Lower leg skin (tissue), 4 donors: ENCODE results near the gene SLC27A4. TPM values are rescaled to one million over a fixed set of nuclear protein-coding genes. Genes with fewer than 3 reads are reported as not detected.

Source experiments
- DNase-seq, 2 donors: peaks; one replicate each; pipeline ENCODE4 v3.0.0-alpha.2; 2019; ENCODE audit warnings: low spot score in 2 of 2
- H3K4me3 ChIP-seq: fragments of 200-600 bp; sonication (generic); 2 replicates; pipeline ENCODE4 v1.5.1; 2017; ENCODE audit warnings: mild to moderate bottlenecking, low read depth; ENCODE audit not compliant: poor library complexity, severe bottlenecking
- POLR2A ChIP-seq, 2 donors: fragments of 450-650 bp; IDR thresholded peaks; one replicate each; pipeline ENCODE4 v1.6.1; 2016 to 2017; ENCODE audit warnings: antibody characterized with exemption in 2 of 2, mild to moderate bottlenecking in 1 of 2, moderate library complexity in 1 of 2
- WGBS, 2 donors: methylation state at CpG; one replicate each; pipeline ENCODE4 v1.1.5; 2018; 5-methylcytosine and 5-hydroxymethylcytosine counted together
- intact Hi-C: fragments of 100-400 bp; cut with DNase I; formaldehyde crosslinking; loops from one replicate; pipeline ENCODE4 v1.15.0; 2023; ENCODE audit warnings: low total_unique reads
- total RNA-seq, 4 donors: library from RNA; depleted of rRNA; stranded (reverse); fragments of >200 nt; gene quantifications; one replicate each; pipeline ENCODE4 v1.1.0, GENCODE V29; 2016
- TF ChIP-seq, protein P1 (sequence below), 3 donors: fragments of 450-650 bp; IDR thresholded peaks; one replicate each; pipeline ENCODE4 v1.5.1; 2016; ENCODE audit warnings: antibody characterized with exemption in 3 of 3, mild to moderate bottlenecking in 3 of 3, moderate library complexity in 2 of 3

Gene SLC27A4
- total RNA-seq, 4 donors from 2014 or later = 64.7 to 105 (median 73.3) TPM

DNA sequence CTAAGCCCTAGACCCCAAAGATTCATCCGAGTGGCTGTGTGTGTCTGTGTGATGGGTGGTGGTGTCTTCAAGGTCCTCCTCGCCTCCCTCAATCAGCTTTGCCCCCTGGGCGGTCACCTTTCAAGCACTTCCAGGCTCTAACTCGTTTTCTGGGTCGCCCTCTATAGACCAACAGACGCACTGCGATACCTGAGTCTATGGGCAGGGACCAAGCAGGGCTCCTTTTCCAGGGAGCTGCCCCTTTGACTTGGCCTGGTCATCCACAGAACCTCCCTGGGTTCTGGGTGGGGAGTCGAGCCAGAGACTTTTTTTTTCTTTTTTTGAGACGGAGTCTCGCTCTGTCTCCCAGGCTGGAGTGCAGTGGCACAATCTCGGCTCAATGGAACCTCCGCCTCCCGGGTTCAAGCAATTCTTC, 1.1 kb downstream of the SLC27A4 start:
- TF ChIP-seq, protein P1, sequence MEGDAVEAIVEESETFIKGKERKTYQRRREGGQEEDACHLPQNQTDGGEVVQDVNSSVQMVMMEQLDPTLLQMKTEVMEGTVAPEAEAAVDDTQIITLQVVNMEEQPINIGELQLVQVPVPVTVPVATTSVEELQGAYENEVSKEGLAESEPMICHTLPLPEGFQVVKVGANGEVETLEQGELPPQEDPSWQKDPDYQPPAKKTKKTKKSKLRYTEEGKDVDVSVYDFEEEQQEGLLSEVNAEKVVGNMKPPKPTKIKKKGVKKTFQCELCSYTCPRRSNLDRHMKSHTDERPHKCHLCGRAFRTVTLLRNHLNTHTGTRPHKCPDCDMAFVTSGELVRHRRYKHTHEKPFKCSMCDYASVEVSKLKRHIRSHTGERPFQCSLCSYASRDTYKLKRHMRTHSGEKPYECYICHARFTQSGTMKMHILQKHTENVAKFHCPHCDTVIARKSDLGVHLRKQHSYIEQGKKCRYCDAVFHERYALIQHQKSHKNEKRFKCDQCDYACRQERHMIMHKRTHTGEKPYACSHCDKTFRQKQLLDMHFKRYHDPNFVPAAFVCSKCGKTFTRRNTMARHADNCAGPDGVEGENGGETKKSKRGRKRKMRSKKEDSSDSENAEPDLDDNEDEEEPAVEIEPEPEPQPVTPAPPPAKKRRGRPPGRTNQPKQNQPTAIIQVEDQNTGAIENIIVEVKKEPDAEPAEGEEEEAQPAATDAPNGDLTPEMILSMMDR (IDR thresholded peaks at IDR 0.05) = no peak
- no peak for TF ChIP-seq POLR2A (IDR thresholded peaks at IDR 0.05)
- 30% methylated on average over 13 of the region's 13 CpGs for WGBS, 2 donors
- peak overlapping the region; percentile 58 for H3K4me3 ChIP-seq
- intact Hi-C loops = loop anchor here (5.0 kb wide), 1 partner anchor 54 kb away; no protein-coding TSS in a partner anchor
- peak; percentile 56 to 89 for DNase-seq

DNA sequence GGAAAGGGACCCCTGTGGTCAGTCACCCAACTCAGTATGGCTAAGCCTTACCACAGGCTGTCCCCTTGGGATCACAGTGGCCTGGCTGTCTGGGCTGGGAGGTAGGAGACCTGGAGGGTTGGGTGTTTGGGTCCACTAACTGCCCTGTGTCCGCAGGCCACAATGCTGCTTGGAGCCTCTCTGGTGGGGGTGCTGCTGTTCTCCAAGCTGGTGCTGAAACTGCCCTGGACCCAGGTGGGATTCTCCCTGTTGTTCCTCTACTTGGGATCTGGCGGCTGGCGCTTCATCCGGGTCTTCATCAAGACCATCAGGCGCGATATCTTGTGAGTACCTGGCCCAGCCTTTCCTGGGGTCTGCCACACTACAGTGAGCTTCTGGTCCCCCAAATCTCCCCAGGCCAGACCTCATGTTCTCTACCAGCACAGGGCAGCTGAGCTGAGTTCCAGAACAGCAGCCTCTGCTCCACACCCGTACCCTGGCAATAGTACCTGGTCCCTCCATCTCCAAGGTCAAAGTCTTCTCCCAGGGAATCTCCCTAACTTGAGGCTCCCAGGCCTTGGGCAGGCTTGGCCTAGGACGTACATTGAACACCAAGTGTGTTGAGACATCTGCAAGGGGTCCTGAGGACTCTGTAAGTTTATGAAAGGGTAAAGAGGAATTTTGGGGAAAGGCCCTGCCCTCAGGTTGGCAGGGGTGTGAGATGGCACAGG, 2.8 kb downstream of the SLC27A4 start:
- no peak overlapping the region for H3K4me3 ChIP-seq
- TF ChIP-seq, protein P1 (IDR thresholded peaks at IDR 0.05) = no peak
- no peak for TF ChIP-seq POLR2A (IDR thresholded peaks at IDR 0.05)
- no peak for DNase-seq
- WGBS, 2 donors = 89 to 91% methylated on average over 7 to 8 of the region's 8 CpGs
- intact Hi-C loops = loop anchor here (5.0 kb wide), 1 partner anchor 56 kb away; no protein-coding TSS in a partner anchor

DNA sequence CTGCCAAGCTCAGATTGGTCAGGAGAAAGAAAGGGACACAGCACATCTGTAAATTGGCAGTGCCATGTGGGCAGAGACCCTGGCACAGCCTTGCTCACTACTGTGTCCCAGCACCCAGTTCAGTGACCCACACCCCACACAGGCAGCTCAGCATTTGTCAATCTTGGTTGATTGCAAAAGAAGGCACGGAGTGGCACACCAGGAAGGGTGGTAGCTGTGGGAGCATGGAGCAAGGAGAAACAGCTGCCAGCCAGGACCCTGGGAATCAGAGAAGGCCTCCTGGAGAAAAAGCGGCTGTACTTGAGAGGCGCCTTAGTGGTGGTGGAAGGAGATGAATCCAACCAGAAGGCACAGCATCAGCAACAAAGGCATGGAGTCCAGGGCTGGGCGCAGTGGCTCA, 3.5 kb downstream of the SLC27A4 start:
- intact Hi-C loops = loop anchor here (5.0 kb wide), 1 partner anchor 57 kb away; no protein-coding TSS in a partner anchor
- WGBS, 2 donors = 92 to 97% methylated on average over 4 of the region's 4 CpGs
- TF ChIP-seq, protein P1 (IDR thresholded peaks at IDR 0.05) = no peak
- TF ChIP-seq POLR2A (IDR thresholded peaks at IDR 0.05) = no peak
- DNase-seq = no peak
- H3K4me3 ChIP-seq = no peak overlapping the region

DNA sequence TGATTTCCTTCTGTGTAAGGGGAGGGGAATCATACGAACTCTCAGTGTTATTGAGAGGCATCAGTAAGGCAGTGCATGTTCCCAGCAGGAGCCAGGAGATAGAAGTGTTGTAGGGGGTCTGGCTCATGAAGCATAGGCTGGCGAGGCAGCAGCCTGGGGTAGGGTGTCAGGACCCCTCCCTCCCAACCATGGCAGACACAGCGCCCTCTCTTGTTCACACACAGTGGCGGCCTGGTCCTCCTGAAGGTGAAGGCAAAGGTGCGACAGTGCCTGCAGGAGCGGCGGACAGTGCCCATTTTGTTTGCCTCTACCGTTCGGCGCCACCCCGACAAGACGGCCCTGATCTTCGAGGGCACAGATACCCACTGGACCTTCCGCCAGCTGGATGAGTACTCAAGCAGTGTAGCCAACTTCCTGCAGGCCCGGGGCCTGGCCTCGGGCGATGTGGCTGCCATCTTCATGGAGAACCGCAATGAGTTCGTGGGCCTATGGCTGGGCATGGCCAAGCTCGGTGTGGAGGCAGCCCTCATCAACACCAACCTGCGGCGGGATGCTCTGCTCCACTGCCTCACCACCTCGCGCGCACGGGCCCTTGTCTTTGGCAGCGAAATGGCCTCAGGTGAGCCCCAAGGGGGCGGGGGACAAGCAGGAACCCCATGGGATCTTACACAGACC, 4.7 kb downstream of the SLC27A4 start:
- 93 to 94% methylated on average over 22 to 28 of the region's 28 CpGs for WGBS, 2 donors
- intact Hi-C loops = loop anchor here (5.0 kb wide), 1 partner anchor 58 kb away; no protein-coding TSS in a partner anchor
- H3K4me3 ChIP-seq = no peak overlapping the region
- no peak for TF ChIP-seq POLR2A (IDR thresholded peaks at IDR 0.05)
- TF ChIP-seq, protein P1 (IDR thresholded peaks at IDR 0.05) = no peak
- no peak for DNase-seq

DNA sequence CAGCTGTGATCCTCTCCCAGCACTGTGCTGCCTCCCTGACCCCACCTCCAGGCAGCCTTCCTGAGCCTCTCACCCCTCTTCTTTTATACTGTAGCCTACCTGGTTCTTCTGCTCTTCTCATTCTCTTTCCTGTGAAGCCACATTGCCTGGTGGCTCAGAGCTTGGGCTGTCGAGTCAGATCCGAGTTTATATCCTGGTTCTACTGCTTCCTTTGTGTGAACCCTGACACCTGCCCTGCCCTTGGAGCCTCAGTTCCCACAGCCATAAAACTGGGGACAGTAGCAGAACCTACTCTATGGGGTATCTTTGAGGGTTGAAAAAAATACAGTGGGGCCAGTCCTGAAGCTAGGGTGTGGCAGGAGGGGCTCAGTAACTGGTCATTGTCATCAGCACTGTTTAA, 8.8 kb downstream of the SLC27A4 start:
- no peak for DNase-seq
- no peak overlapping the region for H3K4me3 ChIP-seq
- no peak for TF ChIP-seq POLR2A (IDR thresholded peaks at IDR 0.05)
- TF ChIP-seq, protein P1 (IDR thresholded peaks at IDR 0.05) = no peak
- WGBS, 2 donors = 86 to 87% methylated on average over 2 of the region's 2 CpGs
- intact Hi-C loops = no loop called here
